Hepatocyte (in vitro differentiated cells): Measurements from ENCODE around the gene DMRTC2.

Experiments used
- CTCF ChIP-seq: fragments of 200-600 bp; sonication (generic); IDR thresholded peaks from 2 replicates; pipeline ENCODE4 v1.5.1; 2016; ENCODE audit warnings: antibody characterized with exemption, mild to moderate bottlenecking; ENCODE audit not compliant: poor library complexity
- EZH2 ChIP-seq: fragments of 200-600 bp; sonication (generic); IDR thresholded peaks from 2 replicates; pipeline ENCODE4 v1.6.1; 2016; ENCODE audit warnings: antibody characterized with exemption, mild to moderate bottlenecking, borderline replicate concordance
- EZH2phosphoT487 ChIP-seq: fragments of 200-600 bp; sonication (generic); IDR thresholded peaks from one replicate; pipeline ENCODE4 v1.6.1; 2018; ENCODE audit warnings: antibody characterized with exemption, mild to moderate bottlenecking, low read depth, moderate library complexity; ENCODE audit not compliant: unreplicated experiment, severe bottlenecking

GRCh38 chr19:41851456-41851855 is 6.6 kb downstream of the DMRTC2 start:
- no peak for TF ChIP-seq CTCF
- TF ChIP-seq EZH2 = no peak
- TF ChIP-seq EZH2phosphoT487 = no peak
